ENCODE results near the gene HDLBP.

The HDLBP gene

GRCh38 chr2:241195506-241196130 lies 119.9 kb downstream of the HDLBP start:
- H3K9me3 ChIP-seq (ENCODE audit: control insufficient read depth, insufficient read depth, low read depth, low read length): no peaks in the 10 kb centered on the region
- H3K27ac ChIP-seq (ENCODE audit: low read depth, low read length): no peak overlapping the region
- no peaks in the 10 kb centered on the region for H3K4me1 ChIP-seq (ENCODE audit: control insufficient read depth, insufficient read depth, low read length)
- no peak overlapping the region for H3K9ac ChIP-seq (ENCODE audit: low read length)
- no peaks in the 10 kb centered on the region for H3K27me3 ChIP-seq (ENCODE audit: control insufficient read depth, insufficient read depth, low read length)
- no peak overlapping the region for H3K4me3 ChIP-seq (ENCODE audit: low read depth, low read length)
- H3K36me3 ChIP-seq (ENCODE audit: control insufficient read depth, insufficient read depth, low read length): no peaks in the 10 kb centered on the region

GRCh38 chr2:241194811-241195210 lies 120.7 kb downstream of the HDLBP start:
- no peak overlapping the region for H3K4me3 ChIP-seq (ENCODE audit: low read depth, low read length)
- H3K36me3 ChIP-seq (ENCODE audit: control insufficient read depth, insufficient read depth, low read length): no peaks in the 10 kb centered on the region
- H3K27ac ChIP-seq (ENCODE audit: low read depth, low read length): no peak overlapping the region
- H3K9ac ChIP-seq (ENCODE audit: low read length): no peak overlapping the region
- H3K9me3 ChIP-seq (ENCODE audit: control insufficient read depth, insufficient read depth, low read depth, low read length): no peaks in the 10 kb centered on the region
- no peaks in the 10 kb centered on the region for H3K27me3 ChIP-seq (ENCODE audit: control insufficient read depth, insufficient read depth, low read length)
- H3K4me1 ChIP-seq (ENCODE audit: control insufficient read depth, insufficient read depth, low read length): no peaks in the 10 kb centered on the region

GRCh38 chr2:241193271-241193670 lies 122.2 kb downstream of the HDLBP start:
- Histone ChIP-seq H3K36me3 (ENCODE audit: control insufficient read depth, insufficient read depth, low read length) (no peaks in the 10 kb centered on the region), H3K9ac (ENCODE audit: low read length) (no peak overlapping the region), H3K27me3 (ENCODE audit: control insufficient read depth, insufficient read depth, low read length) (no peaks in the 10 kb centered on the region), H3K9me3 (ENCODE audit: control insufficient read depth, insufficient read depth, low read depth, low read length) (no peaks in the 10 kb centered on the region), H3K4me1 (ENCODE audit: control insufficient read depth, insufficient read depth, low read length) (peaks cover 4% of the 10 kb centered on the region; the same call in 1 of the 2 replicates), H3K27ac (ENCODE audit: low read depth, low read length) (no peak overlapping the region), H3K4me3 (ENCODE audit: low read depth, low read length) (no peak overlapping the region)

GRCh38 chr2:241191081-241191480 lies 124.4 kb downstream of the HDLBP start:
- H3K27me3 ChIP-seq (ENCODE audit: control insufficient read depth, insufficient read depth, low read length): no peaks in the 10 kb centered on the region
- H3K4me3 ChIP-seq (ENCODE audit: low read depth, low read length): no peak overlapping the region

GRCh38 chr2:241190291-241190981 lies 125.0 kb downstream of the HDLBP start:
- Histone ChIP-seq H3K27ac (ENCODE audit: low read depth, low read length) (no peak overlapping the region), H3K9me3 (ENCODE audit: control insufficient read depth, insufficient read depth, low read depth, low read length) (no peaks in the 10 kb centered on the region), H3K4me3 (ENCODE audit: low read depth, low read length) (no peak overlapping the region), H3K27me3 (ENCODE audit: control insufficient read depth, insufficient read depth, low read length) (no peaks in the 10 kb centered on the region), H3K9ac (ENCODE audit: low read length) (no peak overlapping the region), H3K36me3 (ENCODE audit: control insufficient read depth, insufficient read depth, low read length) (no peaks in the 10 kb centered on the region), H3K4me1 (ENCODE audit: control insufficient read depth, insufficient read depth, low read length) (peaks cover 15% of the 10 kb centered on the region; the same call in 1 of the 2 replicates)

More at GRCh38 chr2:241191081-241191480, 124.4 kb downstream of the HDLBP start:
- Histone ChIP-seq H3K27ac (ENCODE audit: low read depth, low read length) (no peak overlapping the region), H3K9me3 (ENCODE audit: control insufficient read depth, insufficient read depth, low read depth, low read length) (no peaks in the 10 kb centered on the region), H3K36me3 (ENCODE audit: control insufficient read depth, insufficient read depth, low read length) (no peaks in the 10 kb centered on the region), H3K4me1 (ENCODE audit: control insufficient read depth, insufficient read depth, low read length) (peaks cover 15% of the 10 kb centered on the region; the same call in 1 of the 2 replicates), H3K9ac (ENCODE audit: low read length) (no peak overlapping the region)

GRCh38 chr2:241189856-241190201 lies 125.6 kb downstream of the HDLBP start:
- Histone ChIP-seq H3K4me3 (ENCODE audit: low read depth, low read length) (no peak overlapping the region), H3K36me3 (ENCODE audit: control insufficient read depth, insufficient read depth, low read length) (no peaks in the 10 kb centered on the region), H3K27ac (ENCODE audit: low read depth, low read length) (no peak overlapping the region), H3K4me1 (ENCODE audit: control insufficient read depth, insufficient read depth, low read length) (peaks cover 15% of the 10 kb centered on the region; the same call in 1 of the 2 replicates), H3K9me3 (ENCODE audit: control insufficient read depth, insufficient read depth, low read depth, low read length) (no peaks in the 10 kb centered on the region), H3K9ac (ENCODE audit: low read length) (no peak overlapping the region), H3K27me3 (ENCODE audit: control insufficient read depth, insufficient read depth, low read length) (no peaks in the 10 kb centered on the region)

- H3K36me3 ChIP-seq (ENCODE audit: control insufficient read depth, insufficient read depth, low read length): no peaks in the 10 kb centered on the region
- no peak overlapping the region for H3K9ac ChIP-seq (ENCODE audit: low read length)
- peaks cover 15% of the 10 kb centered on the region; the same call in 1 of the 2 replicates for H3K4me1 ChIP-seq (ENCODE audit: control insufficient read depth, insufficient read depth, low read length)
- H3K4me3 ChIP-seq (ENCODE audit: low read depth, low read length): no peak overlapping the region
- no peak overlapping the region for H3K27ac ChIP-seq (ENCODE audit: low read depth, low read length)
- no peaks in the 10 kb centered on the region for H3K27me3 ChIP-seq (ENCODE audit: control insufficient read depth, insufficient read depth, low read length)
- H3K9me3 ChIP-seq (ENCODE audit: control insufficient read depth, insufficient read depth, low read depth, low read length): no peaks in the 10 kb centered on the region
Measured at GRCh38 chr2:241189093-241189855, 126.2 kb downstream of the HDLBP start.

GRCh38 chr2:241188361-241189092 lies 126.9 kb downstream of the HDLBP start, which contains the start of gene ANO7:
Gene ANO7 (plus strand): TSS chr2:241188677. CDS start chr2:241190064, 1,387 bp downstream.
- no peak within 1 kb of the TSS for H3K9ac ChIP-seq (ENCODE audit: low read length)
- no peak within 1 kb of the TSS for H3K27ac ChIP-seq (ENCODE audit: low read depth, low read length)
- H3K27me3 ChIP-seq (ENCODE audit: control insufficient read depth, insufficient read depth, low read length): no peaks in the 10 kb centered on the region
- H3K9me3 ChIP-seq (ENCODE audit: control insufficient read depth, insufficient read depth, low read depth, low read length): no peaks in the 10 kb centered on the region
- H3K4me1 ChIP-seq (ENCODE audit: control insufficient read depth, insufficient read depth, low read length): peaks cover 15% of the 10 kb centered on the region; the same call in 1 of the 2 replicates
- no peaks in the 10 kb centered on the region for H3K36me3 ChIP-seq (ENCODE audit: control insufficient read depth, insufficient read depth, low read length)
- no peak within 1 kb of the TSS for H3K4me3 ChIP-seq (ENCODE audit: low read depth, low read length)

- Histone ChIP-seq H3K4me3 (ENCODE audit: low read depth, low read length) (no peak overlapping the region), H3K36me3 (ENCODE audit: control insufficient read depth, insufficient read depth, low read length) (0 out of 2 replicates have a peak, but pooled peaks cover under 1% of the 10 kb centered on the region), H3K9ac (ENCODE audit: low read length) (no peak overlapping the region)
Measured at GRCh38 chr2:241187918-241188234, 127.6 kb downstream of the HDLBP start.

GRCh38 chr2:241187101-241187917 lies 128.2 kb downstream of the HDLBP start:
- no peaks in the 10 kb centered on the region for H3K27me3 ChIP-seq (ENCODE audit: control insufficient read depth, insufficient read depth, low read length)
- H3K36me3 ChIP-seq (ENCODE audit: control insufficient read depth, insufficient read depth, low read length): 0 out of 2 replicates have a peak, but pooled peaks cover 2% of the 10 kb centered on the region
- H3K4me1 ChIP-seq (ENCODE audit: control insufficient read depth, insufficient read depth, low read length): peaks cover 15% of the 10 kb centered on the region; the same call in 1 of the 2 replicates
- no peaks in the 10 kb centered on the region for H3K9me3 ChIP-seq (ENCODE audit: control insufficient read depth, insufficient read depth, low read depth, low read length)
- H3K4me3 ChIP-seq (ENCODE audit: low read depth, low read length): no peak overlapping the region
- H3K9ac ChIP-seq (ENCODE audit: low read length): no peak overlapping the region
- H3K27ac ChIP-seq (ENCODE audit: low read depth, low read length): no peak overlapping the region

More at GRCh38 chr2:241187918-241188234, 127.6 kb downstream of the HDLBP start:
- Histone ChIP-seq H3K27me3 (ENCODE audit: control insufficient read depth, insufficient read depth, low read length) (no peaks in the 10 kb centered on the region), H3K9me3 (ENCODE audit: control insufficient read depth, insufficient read depth, low read depth, low read length) (no peaks in the 10 kb centered on the region), H3K4me1 (ENCODE audit: control insufficient read depth, insufficient read depth, low read length) (peaks cover 15% of the 10 kb centered on the region; the same call in 1 of the 2 replicates), H3K27ac (ENCODE audit: low read depth, low read length) (no peak overlapping the region)

Data from HUES6 (cell line).